HFFc6 (cell line): ENCODE results near the gene PPP2R5C. TPM values are rescaled to one million over a fixed set of nuclear protein-coding genes. Genes with fewer than 3 reads are reported as not detected.

ENCODE experiments used
- DNase-seq: peaks from one replicate; pipeline ENCODE4 v3.0.0-alpha.2; 2018
- H3K27ac Mint-ChIP-seq: 2 replicates; pipeline ENCODE4 v1.8.0; 2020; ENCODE audit warnings: mild to moderate bottlenecking, mixed read lengths
- H3K27me3 Mint-ChIP-seq: 2 replicates; pipeline ENCODE4 v1.8.0; 2021; ENCODE audit warnings: mild to moderate bottlenecking, moderate library complexity, mixed read lengths; ENCODE audit not compliant: insufficient read depth
- H3K36me3 Mint-ChIP-seq: 2 replicates; pipeline ENCODE4 v1.8.0; 2021; ENCODE audit warnings: low read depth, mixed read lengths
- H3K4me1 Mint-ChIP-seq: 2 replicates; pipeline ENCODE4 v1.8.0; 2020; ENCODE audit warnings: low read depth, mixed read lengths
- H3K4me3 Mint-ChIP-seq: 2 replicates; pipeline ENCODE4 v1.8.0; 2020; ENCODE audit warnings: mild to moderate bottlenecking, moderate library complexity, mixed read lengths
- H3K9me3 Mint-ChIP-seq: 2 replicates; pipeline ENCODE4 v1.8.0; 2020; ENCODE audit warnings: mild to moderate bottlenecking, mixed read lengths
- CTCF ChIP-seq: fragments of 200-600 bp; sonication (generic); IDR thresholded peaks from 2 replicates; pipeline ENCODE4 v1.5.0; 2021; ENCODE audit warnings: antibody characterized with exemption, mild to moderate bottlenecking
- total RNA-seq, 6 experiments: library from RNA; stranded (reverse); fragmentation: NEBNext Ultra II Directional; extraction: Animal tissue kit (Norgen Biotek cat#: 25700); gene quantifications; 2 replicates in 1 of 6; 3 replicates in 5 of 6; pipeline ENCODE4 v1.2.3, GENCODE V29; 2021

The PPP2R5C gene
- total RNA-seq, 6 experiments from 2014 or later, result 108 to 128 (median 122) TPM

GRCh38 chr14:101820283-101820798 is 58.8 kb downstream of the PPP2R5C start:
- Mint-ChIP-seq H3K4me1 (peaks cover 55% of the 10 kb centered on the region), H3K36me3 (peaks cover 15% of the 10 kb centered on the region), H3K4me3 (no peak overlapping the region), H3K27ac (no peak overlapping the region), H3K27me3 (peaks cover 3% of the 10 kb centered on the region), H3K9me3 (no peaks in the 10 kb centered on the region)
- TF ChIP-seq CTCF, result no peak
- DNase-seq, result no peak

- no peak for DNase-seq
- TF ChIP-seq CTCF, result no peak
- Mint-ChIP-seq H3K27me3 (peaks cover 3% of the 10 kb centered on the region), H3K4me3 (no peak overlapping the region), H3K36me3 (peaks cover 27% of the 10 kb centered on the region), H3K9me3 (no peaks in the 10 kb centered on the region), H3K27ac (no peak overlapping the region), H3K4me1 (peaks cover 58% of the 10 kb centered on the region)
These were observed 60.0 kb downstream of the PPP2R5C start for GRCh38 chr14:101821528-101821927.

- Mint-ChIP-seq H3K36me3 (peaks cover 33% of the 10 kb centered on the region), H3K4me3 (peak overlapping the region; percentile 42; the same call in 1 of the 2 replicates), H3K27ac (peak overlapping the region; percentile 89), H3K9me3 (no peaks in the 10 kb centered on the region), H3K27me3 (peaks cover 3% of the 10 kb centered on the region), H3K4me1 (peaks cover 57% of the 10 kb centered on the region)
- DNase-seq, result no peak
- TF ChIP-seq CTCF, result no peak
These were observed 61.6 kb downstream of the PPP2R5C start for GRCh38 chr14:101823066-101823465.

GRCh38 chr14:101823511-101824120 is 62.1 kb downstream of the PPP2R5C start:
- no peak for DNase-seq
- H3K9me3 Mint-ChIP-seq, result no peaks in the 10 kb centered on the region
- peak overlapping the region; percentile 89 for H3K27ac Mint-ChIP-seq
- H3K36me3 Mint-ChIP-seq, result peaks cover 33% of the 10 kb centered on the region
- no peak for TF ChIP-seq CTCF
- peaks cover 57% of the 10 kb centered on the region for H3K4me1 Mint-ChIP-seq
- peak overlapping the region; percentile 64 for H3K4me3 Mint-ChIP-seq
- H3K27me3 Mint-ChIP-seq, result peaks cover 3% of the 10 kb centered on the region

GRCh38 chr14:101824339-101824727 is 62.8 kb downstream of the PPP2R5C start:
- Mint-ChIP-seq H3K9me3 (no peaks in the 10 kb centered on the region), H3K4me3 (peak overlapping the region; percentile 64), H3K27me3 (peaks cover 3% of the 10 kb centered on the region), H3K36me3 (peaks cover 33% of the 10 kb centered on the region), H3K27ac (peak overlapping the region; percentile 89), H3K4me1 (peaks cover 51% of the 10 kb centered on the region)
- no peak for TF ChIP-seq CTCF
- peak; percentile 25 for DNase-seq
